Stimulated activated CD4-positive, alpha-beta T cell treated with anti-CD3 and anti-CD28 coated beads, Interleukin-4, amount 100 ng/mL, for 1 hour (primary cell): ENCODE results near the gene RABGAP1L.
"Not testable (repeated sequence)": the region's sequence is repeated elsewhere in the genome, so short reads cannot be mapped to it uniquely, and the experiment has no call there.

Experiments
- DNase-seq: peaks from one replicate; pipeline ENCODE4 v3.0.0-alpha.2; 2020

Gene RABGAP1L

DNA sequence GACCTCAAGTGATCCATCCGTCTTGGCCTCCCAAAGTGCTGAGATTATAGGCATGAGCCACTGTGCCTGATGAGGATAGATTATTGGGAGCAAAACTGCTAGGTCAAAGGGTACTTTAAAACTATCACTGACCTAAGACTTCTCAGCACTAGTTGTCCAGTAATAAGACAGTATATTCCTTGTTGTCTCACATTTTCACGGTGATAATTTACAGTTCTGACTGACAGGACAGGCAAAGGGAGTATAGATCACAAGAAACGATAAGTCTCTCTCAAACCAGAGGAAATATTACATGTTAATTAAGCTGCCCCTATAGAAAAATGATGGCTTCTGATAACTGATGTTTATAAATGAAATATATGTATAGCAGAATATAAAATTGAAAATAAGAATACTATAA lies 860.2 kb downstream of the RABGAP1L start:
- DNase-seq, result no peak

DNA sequence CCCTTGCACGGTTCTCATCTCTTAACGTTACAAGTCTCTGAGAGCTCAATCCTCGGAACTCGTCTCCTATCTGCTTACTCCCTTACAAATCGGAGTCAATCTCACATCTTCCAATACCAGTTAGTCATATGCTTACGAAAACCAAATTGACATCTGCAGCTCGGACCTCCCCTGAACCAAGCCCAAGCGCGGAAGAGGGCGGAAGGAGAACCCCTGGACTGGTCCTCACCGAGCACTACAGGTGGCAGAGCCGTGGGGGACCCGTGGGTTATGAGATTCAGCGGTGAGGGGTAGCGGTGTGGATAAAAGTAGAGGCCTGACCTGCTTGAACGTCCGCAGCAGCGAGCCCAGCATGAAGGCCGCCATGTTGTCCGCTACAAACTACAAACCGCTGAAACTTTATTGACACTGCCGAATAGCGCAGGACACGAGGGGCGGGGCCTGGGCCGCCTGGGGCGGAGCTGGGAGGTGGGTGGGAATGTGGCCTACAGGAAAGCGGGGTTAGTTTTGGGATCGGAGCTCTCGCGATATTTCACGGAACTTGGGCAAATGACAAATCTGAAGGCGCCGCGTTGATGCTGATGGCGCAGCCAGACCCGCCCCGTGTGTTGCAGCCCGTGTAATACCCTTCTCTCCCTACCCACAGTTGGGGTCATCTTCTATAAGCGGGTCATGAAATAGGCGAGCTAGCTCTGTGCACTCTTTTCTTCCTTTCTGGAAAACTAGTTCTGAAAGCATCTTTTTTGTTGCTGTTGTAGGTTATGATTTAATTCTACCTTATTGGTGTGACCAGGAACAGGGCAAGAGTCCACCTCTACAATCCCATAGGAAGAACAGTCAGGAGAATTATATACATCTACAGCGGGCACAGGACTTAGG lies 864.0 kb downstream of the RABGAP1L start, which contains the start of gene MRPS14:
Gene MRPS14 (minus strand): TSS at position 383 of the 879 bp plus-strand sequence. CDS start 17 bp downstream, at position 366.
- DNase-seq, result peak; percentile 98

DNA sequence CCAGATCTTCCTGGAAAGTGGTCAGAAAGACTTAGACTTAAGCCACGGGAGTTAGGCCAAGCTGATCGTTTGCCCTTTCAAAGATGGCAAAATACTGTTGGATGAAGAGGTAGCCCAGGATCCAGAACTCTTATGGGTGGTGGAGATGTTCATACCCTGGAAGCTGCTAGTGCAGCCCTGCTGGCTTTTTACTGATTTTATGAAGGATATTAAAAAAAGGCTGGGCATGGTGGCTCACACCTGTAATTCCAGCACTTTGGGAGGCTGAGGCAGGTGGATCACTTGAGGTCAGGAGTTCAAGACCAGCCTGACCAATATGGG lies 864.6 kb downstream of the RABGAP1L start:
- DNase-seq, result not testable (repeated sequence)

DNA sequence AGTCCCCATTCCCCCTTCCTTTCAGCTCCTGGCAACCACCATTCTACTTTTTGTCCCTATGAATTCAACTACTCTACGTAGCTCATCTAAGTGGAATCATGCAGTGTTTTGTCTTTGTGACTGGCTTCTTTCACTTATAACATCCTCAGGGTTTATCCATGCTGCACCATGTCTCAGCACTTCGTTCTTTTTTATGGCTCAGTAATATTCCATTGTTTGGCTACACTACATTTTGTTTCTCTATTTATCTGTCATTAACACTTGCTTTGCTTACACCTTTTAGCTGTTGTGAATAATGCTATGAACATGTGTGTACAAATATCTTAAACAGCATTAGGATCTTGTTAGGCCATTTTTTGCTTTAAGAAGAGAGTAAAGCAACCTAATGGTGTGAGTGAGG lies 865.5 kb downstream of the RABGAP1L start:
- no peak for DNase-seq

DNA sequence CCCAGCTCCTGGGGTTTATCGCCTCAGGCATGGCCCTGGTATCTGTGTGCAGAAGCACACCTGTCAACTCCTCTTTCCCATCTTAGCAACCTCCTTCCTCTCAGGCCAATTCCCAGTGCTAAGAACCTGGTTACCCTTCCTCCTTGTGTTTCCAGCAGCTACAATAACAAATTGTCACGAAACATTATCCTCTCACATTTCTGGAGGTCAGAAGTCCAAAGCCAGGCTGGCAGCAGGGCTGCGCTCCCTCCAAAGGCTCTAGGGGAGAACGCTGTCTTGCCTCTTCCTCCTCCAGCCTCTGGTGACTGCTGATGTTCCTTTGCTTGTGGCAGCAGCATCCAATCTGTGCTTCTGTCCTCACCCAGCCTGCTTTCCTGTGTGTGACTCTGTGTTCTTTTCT lies 874.6 kb downstream of the RABGAP1L start:
- DNase-seq, result no peak

DNA sequence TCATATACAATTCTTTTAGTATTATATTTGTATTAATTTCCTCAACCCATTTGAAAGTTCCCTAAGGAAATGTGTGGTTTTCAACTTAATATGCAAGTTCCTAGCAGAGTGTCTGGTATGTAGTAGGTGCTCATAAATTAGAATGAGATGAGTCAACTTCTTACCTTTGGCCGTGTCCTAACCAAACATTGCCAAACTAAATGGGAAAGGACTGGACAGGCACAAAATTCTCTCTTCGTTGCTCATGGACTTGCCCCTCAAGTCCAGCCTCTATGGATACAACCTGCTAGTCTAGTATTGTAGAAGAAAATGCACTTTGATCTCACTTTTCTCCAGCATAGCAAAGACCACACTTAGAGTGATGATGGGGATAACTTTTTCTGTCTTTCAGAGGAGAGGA lies 875.5 kb downstream of the RABGAP1L start:
- DNase-seq, result no peak

DNA sequence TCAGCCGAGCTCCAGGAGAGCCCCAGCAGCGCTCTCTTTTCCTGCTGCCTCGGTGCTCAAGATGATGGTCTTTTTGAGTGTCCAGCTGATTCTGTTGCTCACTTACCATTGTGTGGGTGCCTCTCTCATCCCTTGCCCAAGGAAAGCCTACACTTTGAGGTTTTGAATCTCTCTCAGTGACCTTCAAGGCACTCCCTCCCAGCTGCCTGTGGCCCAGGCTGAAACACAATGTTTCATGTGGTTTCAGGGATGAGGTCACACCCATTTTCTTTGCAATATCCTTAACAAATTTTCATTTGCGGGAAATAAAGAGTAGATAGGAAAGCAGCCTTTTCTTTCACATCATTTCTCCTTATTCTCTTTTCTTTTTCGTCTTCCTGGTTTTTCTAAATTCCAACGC lies 876.5 kb downstream of the RABGAP1L start:
- no peak for DNase-seq

DNA sequence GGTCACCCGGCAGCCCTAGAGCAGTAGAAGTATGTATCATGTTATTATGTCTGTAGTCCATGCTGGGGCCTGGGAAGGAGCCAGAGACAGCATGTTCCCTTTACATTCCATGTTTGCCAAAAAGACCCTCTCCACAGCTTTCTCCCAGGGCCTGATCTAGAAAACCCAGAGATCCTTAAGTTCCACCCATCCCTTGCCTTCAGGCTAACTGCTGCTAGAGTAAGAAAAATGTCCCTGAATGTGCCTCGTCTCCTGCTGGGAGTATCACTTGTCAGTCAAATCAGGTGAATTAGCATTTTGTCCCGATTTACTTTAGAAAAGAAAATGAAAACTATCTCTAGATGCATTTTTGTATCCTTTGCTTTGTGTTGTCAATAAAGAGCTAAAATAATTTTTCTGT lies 877.2 kb downstream of the RABGAP1L start:
- DNase-seq, result no peak

DNA sequence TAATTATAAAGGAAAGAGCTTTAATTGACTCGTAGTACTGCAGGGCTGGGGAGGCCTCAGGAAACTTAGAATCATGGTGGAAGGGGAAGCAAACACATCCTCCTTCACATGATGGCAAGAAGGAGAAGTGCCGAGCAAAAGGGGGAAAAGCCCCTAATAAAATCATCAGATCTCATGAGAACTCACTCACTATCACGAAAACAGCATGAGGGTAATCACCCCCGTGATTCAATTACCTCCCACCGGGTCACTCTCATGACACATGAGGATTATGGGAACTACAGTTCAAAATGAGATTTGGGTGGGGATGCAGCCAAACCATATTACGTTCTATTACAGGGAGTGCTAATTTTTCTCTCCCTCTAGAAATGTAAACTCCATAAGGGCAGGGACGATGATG lies 878.1 kb downstream of the RABGAP1L start:
- no peak for DNase-seq

DNA sequence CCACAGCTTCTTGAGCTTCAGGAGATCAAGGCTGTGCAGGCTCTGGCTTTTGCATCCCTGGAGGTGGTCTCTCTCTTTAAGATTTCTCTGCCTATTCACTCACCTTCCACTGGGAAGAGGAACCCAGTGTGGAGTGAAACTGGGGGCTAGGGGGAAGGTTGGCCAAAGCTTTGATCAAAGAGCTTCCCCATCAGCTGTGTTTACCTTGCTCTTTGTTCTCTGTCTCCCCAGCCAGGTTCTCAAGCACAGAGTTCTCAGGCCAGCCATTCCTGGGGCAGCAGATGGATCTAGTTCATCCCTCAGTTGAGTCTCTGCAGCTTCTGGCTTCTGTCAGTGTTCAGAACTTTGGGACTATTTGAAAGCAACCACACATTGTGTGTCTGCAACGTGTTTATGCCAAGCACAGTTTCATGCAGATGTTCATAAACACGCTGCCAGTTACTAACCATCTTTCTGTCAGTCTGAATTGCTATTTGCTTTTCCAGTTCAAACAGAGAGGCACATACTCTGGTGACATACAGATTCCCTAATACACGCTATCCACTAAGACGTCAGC lies 881.1 kb downstream of the RABGAP1L start:
- DNase-seq, result no peak

DNA sequence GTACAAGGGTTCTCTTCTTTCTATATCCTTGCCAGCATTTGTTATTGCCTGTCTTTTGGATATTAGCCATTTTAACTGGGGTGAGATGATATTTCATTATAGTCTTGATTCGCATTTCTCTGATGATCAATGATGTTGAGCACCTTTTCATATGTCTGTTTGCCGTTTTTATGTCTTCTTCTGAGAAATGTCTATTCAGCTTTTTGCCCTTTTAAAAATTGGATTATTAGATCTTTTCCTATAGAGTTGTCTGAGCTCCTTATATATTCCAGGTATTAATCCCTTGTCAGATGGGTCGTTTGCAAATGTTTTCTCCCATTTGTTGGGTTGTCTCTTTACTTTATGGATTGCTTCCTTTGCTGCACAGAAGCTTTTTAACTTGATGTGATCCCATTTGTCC lies 883.3 kb downstream of the RABGAP1L start:
- DNase-seq, result no peak

DNA sequence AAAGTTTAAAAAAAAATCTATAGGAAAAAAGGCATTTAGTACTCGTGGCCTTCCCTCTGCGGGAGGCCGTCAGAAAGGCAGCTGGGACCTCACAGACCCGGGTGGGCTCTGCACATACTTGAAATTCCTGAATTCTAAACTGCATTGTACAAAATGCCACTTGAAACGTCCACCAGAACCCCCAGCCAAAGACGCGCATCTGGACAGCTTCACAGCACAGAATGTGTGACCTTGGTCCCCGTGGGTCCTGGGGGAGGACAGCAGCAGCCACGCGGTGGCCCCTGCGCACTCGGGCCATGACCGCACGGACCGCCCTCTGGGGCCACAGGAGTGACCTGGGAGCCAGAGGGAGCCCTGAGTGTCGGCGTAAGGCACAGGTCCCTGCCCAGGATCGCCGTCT lies 884.5 kb downstream of the RABGAP1L start:
- DNase-seq, result no peak

DNA sequence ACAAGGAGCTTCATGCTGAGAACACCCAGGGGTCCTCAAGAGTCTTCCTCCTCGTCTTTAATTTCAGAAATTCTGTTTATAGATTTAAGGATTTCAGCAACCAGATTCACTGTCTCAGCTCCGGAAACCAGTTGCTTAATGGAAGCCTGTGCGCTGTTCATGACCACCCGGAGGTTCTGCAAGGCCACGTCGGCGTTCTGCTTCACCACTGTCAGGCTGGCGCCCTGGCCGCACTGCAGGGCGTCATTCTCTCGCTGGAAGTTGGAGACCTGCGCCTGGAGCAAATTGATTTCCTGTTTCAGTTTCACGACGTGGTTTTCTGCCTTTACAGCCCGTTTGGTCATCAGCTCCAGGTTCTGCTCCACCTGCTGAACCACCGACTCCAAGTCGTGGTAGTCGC lies 885.3 kb downstream of the RABGAP1L start:
- DNase-seq, result not testable (repeated sequence)
